ENCODE results near the gene FCHO2. TPM values are rescaled to one million over a fixed set of nuclear protein-coding genes. Genes with fewer than 3 reads are reported as not detected.

FCHO2 gene
- total RNA-seq, 1 experiment from 2014 or later: 5.8 TPM

DNA sequence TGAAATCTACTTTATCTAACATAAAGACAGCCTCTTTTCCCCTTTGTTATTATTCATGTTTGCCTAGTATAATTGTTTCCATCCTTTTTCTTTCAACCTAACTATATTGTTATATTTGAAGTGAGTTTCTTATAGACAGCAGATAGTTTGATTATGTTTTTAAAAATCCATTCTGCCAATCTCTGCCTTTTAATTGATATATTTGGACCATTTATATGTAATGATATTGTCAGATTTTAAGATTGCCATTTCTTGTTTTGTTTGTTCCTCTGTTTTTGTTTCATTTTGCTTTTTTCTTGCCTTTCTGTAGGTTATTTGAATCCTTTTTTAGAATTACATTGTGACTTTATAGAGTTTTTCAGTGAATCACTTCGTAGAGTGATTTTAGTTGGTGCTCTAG lies 89.8 kb downstream of the FCHO2 start:
- H3K4me1 ChIP-seq (ENCODE audit: insufficient read depth, low read length): no peaks in the 10 kb centered on the region
- TF ChIP-seq, protein P1, sequence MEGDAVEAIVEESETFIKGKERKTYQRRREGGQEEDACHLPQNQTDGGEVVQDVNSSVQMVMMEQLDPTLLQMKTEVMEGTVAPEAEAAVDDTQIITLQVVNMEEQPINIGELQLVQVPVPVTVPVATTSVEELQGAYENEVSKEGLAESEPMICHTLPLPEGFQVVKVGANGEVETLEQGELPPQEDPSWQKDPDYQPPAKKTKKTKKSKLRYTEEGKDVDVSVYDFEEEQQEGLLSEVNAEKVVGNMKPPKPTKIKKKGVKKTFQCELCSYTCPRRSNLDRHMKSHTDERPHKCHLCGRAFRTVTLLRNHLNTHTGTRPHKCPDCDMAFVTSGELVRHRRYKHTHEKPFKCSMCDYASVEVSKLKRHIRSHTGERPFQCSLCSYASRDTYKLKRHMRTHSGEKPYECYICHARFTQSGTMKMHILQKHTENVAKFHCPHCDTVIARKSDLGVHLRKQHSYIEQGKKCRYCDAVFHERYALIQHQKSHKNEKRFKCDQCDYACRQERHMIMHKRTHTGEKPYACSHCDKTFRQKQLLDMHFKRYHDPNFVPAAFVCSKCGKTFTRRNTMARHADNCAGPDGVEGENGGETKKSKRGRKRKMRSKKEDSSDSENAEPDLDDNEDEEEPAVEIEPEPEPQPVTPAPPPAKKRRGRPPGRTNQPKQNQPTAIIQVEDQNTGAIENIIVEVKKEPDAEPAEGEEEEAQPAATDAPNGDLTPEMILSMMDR (conservative IDR thresholded peaks at IDR 0.05): no peak
- no peak overlapping the region for H2BK12ac ChIP-seq (ENCODE audit: insufficient read length, low read depth, low read length)
- no peaks in the 10 kb centered on the region for H3K79me1 ChIP-seq (ENCODE audit: insufficient read depth, low read depth, low read length, poor library complexity, severe bottlenecking)
- no peak overlapping the region for H2BK20ac ChIP-seq (ENCODE audit: low read depth, low read length, poor library complexity, severe bottlenecking)
- H3K27me3 ChIP-seq (ENCODE audit: insufficient read depth, low read length): no peaks in the 10 kb centered on the region
- H4K91ac ChIP-seq (ENCODE audit: insufficient read length, low read depth, low read length): no peak overlapping the region
- Mint-ChIP-seq H3K4me1 (no peaks in the 10 kb centered on the region), H3K27ac (no peak overlapping the region), H3K27me3 (ENCODE audit: low read depth) (no peaks in the 10 kb centered on the region), H3K9me3 (no peaks in the 10 kb centered on the region; a peak in 2 of 5 replicates), H3K4me3 (no peak overlapping the region), H3K36me3 (ENCODE audit: insufficient read depth in 1 of 3, low read depth in 3 of 3) (no peaks in the 10 kb centered on the region)
- no peak overlapping the region for H2BK120ac ChIP-seq (ENCODE audit: low read depth, low read length, poor library complexity, severe bottlenecking)
- H2BK15ac ChIP-seq (ENCODE audit: low read depth, low read length): no peak overlapping the region
- no peak overlapping the region for H3K14ac ChIP-seq (ENCODE audit: insufficient read depth, low read length)
- H3K4ac ChIP-seq (ENCODE audit: low read depth, low read length): no peak overlapping the region
- H3T11ph ChIP-seq (ENCODE audit: low read length): no peak overlapping the region
- H4K8ac ChIP-seq (replicated peaks; ENCODE audit: insufficient read length, low read depth, low read length): no peak overlapping the region
- H4K5ac ChIP-seq (ENCODE audit: insufficient read length, low read depth, low read length): no peak overlapping the region
- no peak overlapping the region for H3K27ac ChIP-seq (ENCODE audit: insufficient read length, low read depth, low read length)
- no peak overlapping the region for H2AK5ac ChIP-seq (ENCODE audit: insufficient read length, low read length)
- no peaks in the 10 kb centered on the region for H4K20me1 ChIP-seq (ENCODE audit: control insufficient read depth, insufficient read depth, insufficient read length)
- no peaks in the 10 kb centered on the region for H3K79me2 ChIP-seq (ENCODE audit: insufficient read depth, low read length)
- H3K18ac ChIP-seq (ENCODE audit: insufficient read length, low read depth, low read length): no peak overlapping the region
- no peaks in the 10 kb centered on the region for H3K9me3 ChIP-seq (ENCODE audit: control insufficient read depth, low read depth, low read length)
- H3K23ac ChIP-seq (ENCODE audit: insufficient read length, low read depth, low read length): no peak overlapping the region
- H3K23me2 ChIP-seq (ENCODE audit: insufficient read length, low read depth, low read length, poor library complexity, severe bottlenecking): no peaks in the 10 kb centered on the region
- whole genome bisulfite sequencing (ENCODE audit: extremely low coverage, insufficient read length, low lambda C conversion rate): no CpG with 5 or more reads among the region's 1 CpG
- no peak for DNase-seq
- no peak overlapping the region for H2AFZ ChIP-seq (ENCODE audit: low read length)
- no peak overlapping the region for H2BK5ac ChIP-seq (ENCODE audit: insufficient read length, low read length)
- H3K4me2 ChIP-seq (ENCODE audit: insufficient read depth, insufficient read length, low read length): no peak overlapping the region
- no peak overlapping the region for H3K56ac ChIP-seq (ENCODE audit: insufficient read length, low read depth, low read length)
- no peak overlapping the region for H3K9ac ChIP-seq (ENCODE audit: extremely low read depth, insufficient read length, low read length)
